ENCODE results near the gene PRSS58. TPM values are rescaled to one million over a fixed set of nuclear protein-coding genes. Genes with fewer than 3 reads are reported as not detected.

The PRSS58 gene
- total RNA-seq, 6 donors from 2014 or later = not detected

GRCh38 chr7:142280263-142280662 lies 22.4 kb upstream of the PRSS58 start:
- WGBS, 2 donors = 52 to 55% methylated on average over 3 of the region's 3 CpGs
- DNase-seq (no peak), ATAC-seq (ENCODE audit: low FRiP score in 2 of 2) (no peak)
- Histone ChIP-seq H3K36me3 (no peaks in the 10 kb centered on the region), H3K27me3 (no peaks in the 10 kb centered on the region), H3K27ac (no peak overlapping the region), H3K4me3 (no peak overlapping the region), H3K9me3 (peaks cover 0 to 6% (median under 1%) of the 10 kb centered on the region in 4 donors), H3K4me1 (no peaks in the 10 kb centered on the region)
- TF ChIP-seq POLR2A (IDR thresholded peaks at IDR 0.05) (no peak), EP300 (IDR thresholded peaks at IDR 0.05) (no peak), POLR2AphosphoS5 (IDR thresholded peaks at IDR 0.05) (no peak)
- TF ChIP-seq, protein P1, sequence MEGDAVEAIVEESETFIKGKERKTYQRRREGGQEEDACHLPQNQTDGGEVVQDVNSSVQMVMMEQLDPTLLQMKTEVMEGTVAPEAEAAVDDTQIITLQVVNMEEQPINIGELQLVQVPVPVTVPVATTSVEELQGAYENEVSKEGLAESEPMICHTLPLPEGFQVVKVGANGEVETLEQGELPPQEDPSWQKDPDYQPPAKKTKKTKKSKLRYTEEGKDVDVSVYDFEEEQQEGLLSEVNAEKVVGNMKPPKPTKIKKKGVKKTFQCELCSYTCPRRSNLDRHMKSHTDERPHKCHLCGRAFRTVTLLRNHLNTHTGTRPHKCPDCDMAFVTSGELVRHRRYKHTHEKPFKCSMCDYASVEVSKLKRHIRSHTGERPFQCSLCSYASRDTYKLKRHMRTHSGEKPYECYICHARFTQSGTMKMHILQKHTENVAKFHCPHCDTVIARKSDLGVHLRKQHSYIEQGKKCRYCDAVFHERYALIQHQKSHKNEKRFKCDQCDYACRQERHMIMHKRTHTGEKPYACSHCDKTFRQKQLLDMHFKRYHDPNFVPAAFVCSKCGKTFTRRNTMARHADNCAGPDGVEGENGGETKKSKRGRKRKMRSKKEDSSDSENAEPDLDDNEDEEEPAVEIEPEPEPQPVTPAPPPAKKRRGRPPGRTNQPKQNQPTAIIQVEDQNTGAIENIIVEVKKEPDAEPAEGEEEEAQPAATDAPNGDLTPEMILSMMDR (IDR thresholded peaks at IDR 0.05) = no peak

- Histone ChIP-seq H3K27ac (no peak overlapping the region), H3K36me3 (no peaks in the 10 kb centered on the region), H3K27me3 (no peaks in the 10 kb centered on the region), H3K4me1 (no peaks in the 10 kb centered on the region), H3K9me3 (peaks cover 0 to 8% (median 3%) of the 10 kb centered on the region in 4 donors), H3K4me3 (no peak overlapping the region)
- DNase-seq = no peak
- 67 to 95% methylated on average over 1 of the region's 1 CpG for WGBS, 2 donors
- ATAC-seq (ENCODE audit: low FRiP score in 2 of 2) = no peak
- TF ChIP-seq, protein P1 (IDR thresholded peaks at IDR 0.05) = no peak
Observed at GRCh38 chr7:142279601-142280000, 21.7 kb upstream of the PRSS58 start.

DNA sequence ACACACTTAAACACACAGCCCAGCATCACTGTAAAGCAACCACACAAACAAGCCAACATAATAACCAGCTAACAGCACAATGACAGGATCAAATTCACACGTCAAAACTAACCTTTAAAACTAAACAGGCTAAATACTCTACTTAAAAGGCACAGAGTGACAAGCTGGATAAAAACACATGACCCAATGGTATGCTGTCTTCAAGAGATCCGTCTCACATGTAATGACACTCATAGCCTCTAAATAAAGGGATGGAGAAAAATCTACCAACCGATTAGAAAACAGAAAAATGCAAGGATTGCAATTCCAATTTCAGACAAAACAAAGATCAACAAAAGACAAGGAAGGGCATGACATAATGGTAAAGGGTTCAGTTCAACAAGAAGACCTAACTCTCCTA lies 17.2 kb upstream of the PRSS58 start:
- H3K27me3 ChIP-seq = no peaks in the 10 kb centered on the region
- peaks cover 0 to 11% (median 3%) of the 10 kb centered on the region in 4 donors for H3K9me3 ChIP-seq
- no peak for ATAC-seq (ENCODE audit: low FRiP score in 2 of 2)
- TF ChIP-seq, protein P1 (IDR thresholded peaks at IDR 0.05) = no peak
- TF ChIP-seq EP300 (IDR thresholded peaks at IDR 0.05) (no peak), POLR2AphosphoS5 (IDR thresholded peaks at IDR 0.05) (no peak), POLR2A (IDR thresholded peaks at IDR 0.05) (no peak)
- WGBS, 2 donors = 85 to 86% methylated on average over 3 of the region's 3 CpGs
- no peaks in the 10 kb centered on the region for H3K4me1 ChIP-seq
- DNase-seq = no peak
- H3K4me3 ChIP-seq = no peak overlapping the region
- no peak overlapping the region for H3K27ac ChIP-seq
- no peaks in the 10 kb centered on the region for H3K36me3 ChIP-seq

DNA sequence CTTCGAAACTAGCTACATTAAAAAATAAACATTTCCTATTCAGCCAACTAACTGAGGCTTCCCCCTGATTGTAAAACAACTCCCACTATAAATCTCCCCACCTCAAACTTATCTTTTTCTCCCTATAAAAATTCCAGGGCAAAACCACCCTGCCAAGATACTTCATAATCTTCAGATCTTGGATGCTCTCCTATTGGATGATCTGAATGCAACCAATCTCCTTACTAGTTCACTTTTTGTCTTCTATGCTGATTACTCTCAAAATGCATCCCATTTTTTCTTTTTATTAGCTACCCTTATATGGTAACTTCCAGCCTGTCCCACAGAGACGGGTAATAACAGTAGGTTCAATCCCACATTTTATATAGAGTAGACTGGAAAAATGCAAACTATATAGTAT lies 15.0 kb upstream of the PRSS58 start:
- Histone ChIP-seq H3K4me1 (no peaks in the 10 kb centered on the region), H3K4me3 (no peak overlapping the region), H3K27me3 (no peaks in the 10 kb centered on the region), H3K9me3 (peaks cover 0 to 11% (median 3%) of the 10 kb centered on the region in 4 donors), H3K36me3 (no peaks in the 10 kb centered on the region), H3K27ac (no peak overlapping the region)
- ATAC-seq (ENCODE audit: low FRiP score in 2 of 2) (no peak), DNase-seq (no peak)
- TF ChIP-seq POLR2A (IDR thresholded peaks at IDR 0.05) = no peak
- TF ChIP-seq, protein P1 (IDR thresholded peaks at IDR 0.05) = no peak
- TF ChIP-seq POLR2AphosphoS5 (IDR thresholded peaks at IDR 0.05) = no peak
- TF ChIP-seq EP300 (IDR thresholded peaks at IDR 0.05) = no peak
- WGBS, 2 donors = 58% methylated on average over 2 of the region's 2 CpGs

GRCh38 chr7:142263598-142264380 lies 5.9 kb upstream of the PRSS58 start:
- no peaks in the 10 kb centered on the region for H3K9me3 ChIP-seq
- no peak for TF ChIP-seq EP300 (IDR thresholded peaks at IDR 0.05)
- TF ChIP-seq POLR2AphosphoS5 (IDR thresholded peaks at IDR 0.05) = no peak
- TF ChIP-seq, protein P1 (IDR thresholded peaks at IDR 0.05) = no peak
- TF ChIP-seq POLR2A (IDR thresholded peaks at IDR 0.05) = no peak
- ATAC-seq (ENCODE audit: low FRiP score in 2 of 2) (no peak), DNase-seq (no peak)
- WGBS, 2 donors = 73% methylated on average over 8 of the region's 8 CpGs
- no peak overlapping the region for H3K4me3 ChIP-seq
- no peaks in the 10 kb centered on the region for H3K36me3 ChIP-seq
- no peaks in the 10 kb centered on the region for H3K4me1 ChIP-seq
- H3K27ac ChIP-seq = no peak overlapping the region
- no peaks in the 10 kb centered on the region for H3K27me3 ChIP-seq
